Omental fat pad (tissue), 4 donors: ENCODE results near the gene FTCD. TPM values are rescaled to one million over a fixed set of nuclear protein-coding genes. Genes with fewer than 3 reads are reported as not detected.

Experiments
- ATAC-seq: fragments of 150-250 bp; one replicate; pipeline ENCODE4 v1.9.1; 2016; ENCODE audit warnings: mild to moderate bottlenecking, moderate library complexity; ENCODE audit not compliant: low FRiP score
- DNase-seq: peaks from one replicate; pipeline ENCODE4 v3.0.0-alpha.2; 2019; ENCODE audit warnings: low spot score
- total RNA-seq, 4 donors: library from RNA; depleted of rRNA; stranded (reverse); fragments of >200 nt; gene quantifications; one replicate each; pipeline ENCODE4 v1.1.0, GENCODE V29; 2016
- TF ChIP-seq, protein P1 (sequence below), 3 donors: fragments of 450-650 bp; IDR thresholded peaks; one replicate each; pipeline ENCODE4 v1.5.1; 2016 to 2017; ENCODE audit warnings: antibody characterized with exemption in 3 of 3, mild to moderate bottlenecking in 3 of 3, moderate library complexity in 2 of 3

Gene FTCD
- total RNA-seq, 4 donors from 2014 or later, result not detected

DNA sequence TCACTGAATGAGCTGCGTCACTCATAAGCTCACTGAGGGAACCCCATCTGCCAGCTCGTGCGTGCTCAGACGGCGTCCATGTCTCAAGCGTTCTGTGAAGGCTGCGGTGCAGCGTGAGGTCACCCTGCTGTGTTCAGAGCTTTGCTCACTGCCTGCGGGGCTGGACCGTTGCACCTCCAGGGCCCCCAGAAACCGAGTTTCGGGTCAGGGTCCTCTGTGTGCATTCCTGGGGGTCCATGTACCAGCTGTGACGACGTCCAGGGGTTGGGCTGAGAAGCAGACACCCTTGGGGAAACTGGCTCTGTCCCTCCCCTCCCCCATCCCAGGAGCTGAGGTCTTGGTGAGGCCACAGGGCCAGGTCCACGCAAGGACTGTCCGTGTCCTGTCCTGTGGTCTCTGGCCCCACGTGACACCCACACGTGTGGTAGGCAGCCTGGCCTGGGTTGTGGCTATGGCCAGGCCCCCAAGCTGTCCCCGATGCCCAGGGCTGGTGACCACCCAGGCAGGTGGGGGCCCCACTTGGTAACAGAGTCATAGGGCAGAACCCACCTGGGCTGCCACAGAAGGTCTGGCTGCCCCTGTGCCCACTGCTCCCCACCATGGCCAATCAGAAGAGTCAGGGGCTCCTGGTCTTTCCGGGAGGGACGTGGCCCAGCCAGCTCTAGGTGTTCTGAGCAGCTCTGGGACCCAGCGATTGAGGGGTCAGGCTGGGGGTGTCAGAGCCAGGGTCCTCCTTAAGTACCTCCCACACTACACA is 24.4 kb downstream of the FTCD start:
- ATAC-seq (peak; percentile 6), DNase-seq (no peak)
- TF ChIP-seq, protein P1, sequence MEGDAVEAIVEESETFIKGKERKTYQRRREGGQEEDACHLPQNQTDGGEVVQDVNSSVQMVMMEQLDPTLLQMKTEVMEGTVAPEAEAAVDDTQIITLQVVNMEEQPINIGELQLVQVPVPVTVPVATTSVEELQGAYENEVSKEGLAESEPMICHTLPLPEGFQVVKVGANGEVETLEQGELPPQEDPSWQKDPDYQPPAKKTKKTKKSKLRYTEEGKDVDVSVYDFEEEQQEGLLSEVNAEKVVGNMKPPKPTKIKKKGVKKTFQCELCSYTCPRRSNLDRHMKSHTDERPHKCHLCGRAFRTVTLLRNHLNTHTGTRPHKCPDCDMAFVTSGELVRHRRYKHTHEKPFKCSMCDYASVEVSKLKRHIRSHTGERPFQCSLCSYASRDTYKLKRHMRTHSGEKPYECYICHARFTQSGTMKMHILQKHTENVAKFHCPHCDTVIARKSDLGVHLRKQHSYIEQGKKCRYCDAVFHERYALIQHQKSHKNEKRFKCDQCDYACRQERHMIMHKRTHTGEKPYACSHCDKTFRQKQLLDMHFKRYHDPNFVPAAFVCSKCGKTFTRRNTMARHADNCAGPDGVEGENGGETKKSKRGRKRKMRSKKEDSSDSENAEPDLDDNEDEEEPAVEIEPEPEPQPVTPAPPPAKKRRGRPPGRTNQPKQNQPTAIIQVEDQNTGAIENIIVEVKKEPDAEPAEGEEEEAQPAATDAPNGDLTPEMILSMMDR (IDR thresholded peaks at IDR 0.05), result no peak

DNA sequence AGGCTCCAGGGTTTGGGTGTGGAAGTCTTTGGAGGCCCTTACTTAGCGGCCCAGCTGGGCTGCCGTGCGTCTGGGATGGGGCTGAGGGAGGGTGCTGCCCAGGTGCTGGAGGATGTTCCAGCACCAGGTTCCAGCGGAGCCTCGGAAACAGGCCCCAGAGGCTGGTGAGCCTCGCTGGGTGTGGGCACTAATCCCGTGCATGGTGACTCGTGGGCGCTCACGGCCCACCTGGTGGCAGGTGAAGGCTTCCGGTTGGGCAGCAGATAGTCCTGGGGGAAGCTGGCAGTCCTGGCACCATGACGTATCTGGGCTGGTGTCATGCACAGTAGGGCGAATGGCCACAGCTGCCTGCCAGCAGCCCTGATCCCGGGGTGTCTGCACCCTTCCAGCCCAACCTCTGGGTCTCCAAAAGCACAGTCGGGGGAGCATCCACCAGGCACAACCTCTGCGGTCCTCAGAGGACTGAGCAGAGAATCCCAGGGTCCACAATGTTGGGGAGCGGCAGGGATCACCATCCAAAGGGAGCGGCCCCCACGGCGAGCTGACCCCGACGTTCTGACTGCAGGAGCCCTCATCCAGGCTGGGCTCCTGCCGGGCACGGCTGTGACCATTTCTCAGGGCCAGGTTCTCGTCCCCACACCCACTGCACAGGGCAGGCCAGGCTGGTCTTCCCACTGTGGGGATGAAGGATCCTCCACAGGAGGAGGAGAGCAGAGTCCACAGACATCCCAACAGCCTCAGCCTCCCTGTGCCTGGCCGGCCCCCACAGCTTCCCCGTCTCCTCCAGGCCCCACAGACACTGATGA is 25.3 kb downstream of the FTCD start:
- TF ChIP-seq, protein P1 (IDR thresholded peaks at IDR 0.05), result no peak
- ATAC-seq, result no peak

DNA sequence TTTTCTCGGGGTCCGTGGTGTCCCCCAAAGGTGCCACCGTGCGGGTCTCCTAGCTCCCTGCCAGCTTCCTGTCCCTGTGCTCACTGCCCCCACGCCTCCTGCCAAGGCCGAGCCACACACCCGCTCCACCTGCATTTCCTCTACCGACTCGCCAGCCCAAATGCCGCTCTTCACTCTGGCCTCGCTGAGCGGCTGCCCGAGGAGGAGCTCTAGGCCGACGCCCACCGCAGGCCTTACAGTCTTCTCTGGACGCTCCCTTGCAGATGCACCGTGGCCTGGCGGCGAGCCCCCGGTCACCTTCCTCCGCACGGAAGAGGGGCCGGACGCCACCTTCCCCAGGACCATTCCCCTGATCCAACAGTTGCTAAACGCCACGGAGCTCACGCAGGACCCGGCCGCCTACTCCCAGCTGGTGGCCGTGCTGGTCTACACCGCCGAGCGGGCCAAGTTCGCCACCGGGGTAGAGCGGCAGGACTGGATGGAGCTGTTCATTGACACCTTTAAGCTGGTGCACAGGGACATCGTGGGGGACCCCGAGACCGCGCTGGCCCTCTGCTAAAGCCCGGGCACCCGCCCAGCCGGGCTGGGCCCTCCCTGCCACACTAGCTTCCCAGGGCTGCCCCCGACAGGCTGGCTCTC is 26.3 kb downstream of the FTCD start:
- DNase-seq (no peak), ATAC-seq (no peak)
- TF ChIP-seq, protein P1 (IDR thresholded peaks at IDR 0.05), result no peak

More for the DNA sequence above, 25.3 kb downstream of the FTCD start:
- no peak for DNase-seq

DNA sequence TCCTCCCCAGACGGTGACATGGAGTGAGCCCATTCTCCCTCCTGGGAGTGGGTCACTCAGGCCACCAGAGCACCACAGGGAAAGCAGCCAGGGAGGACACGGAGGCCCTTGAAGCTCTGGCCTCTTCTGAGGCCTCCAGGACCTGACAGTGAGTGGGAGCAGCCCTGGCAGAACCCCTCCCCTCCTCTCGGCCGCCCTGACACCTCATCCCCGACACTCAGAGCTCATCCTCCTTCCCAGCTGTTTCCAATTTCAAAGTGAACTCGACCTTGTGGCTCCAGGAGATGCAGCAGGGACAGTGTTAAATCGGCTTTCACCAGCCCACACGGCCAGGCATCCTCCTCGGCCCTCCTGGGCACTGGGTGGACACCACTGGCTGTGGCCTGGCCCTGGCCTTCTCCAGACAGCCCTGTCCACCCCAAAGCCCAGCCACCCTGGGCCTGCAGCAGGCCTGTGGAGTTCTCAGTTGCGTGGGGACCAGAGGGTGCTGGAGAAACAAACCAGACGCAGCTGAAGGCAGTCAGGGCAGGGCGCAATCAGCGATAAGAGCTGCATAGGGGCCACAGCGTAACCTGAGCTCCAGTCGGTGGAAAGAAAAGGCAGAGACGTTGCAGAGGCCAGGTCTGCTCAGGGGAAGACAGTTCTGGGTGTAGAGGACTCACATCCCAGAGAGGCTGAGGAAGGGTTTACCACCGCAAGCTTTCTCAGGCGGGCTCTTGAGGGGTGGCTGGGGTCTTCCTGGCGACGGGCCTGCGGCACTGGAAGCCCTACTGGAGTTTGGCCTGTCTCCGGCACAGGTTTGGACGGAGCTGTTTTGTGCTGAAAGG is 27.1 kb downstream of the FTCD start:
- TF ChIP-seq, protein P1 (IDR thresholded peaks at IDR 0.05), result no peak
- DNase-seq (no peak), ATAC-seq (no peak)

DNA sequence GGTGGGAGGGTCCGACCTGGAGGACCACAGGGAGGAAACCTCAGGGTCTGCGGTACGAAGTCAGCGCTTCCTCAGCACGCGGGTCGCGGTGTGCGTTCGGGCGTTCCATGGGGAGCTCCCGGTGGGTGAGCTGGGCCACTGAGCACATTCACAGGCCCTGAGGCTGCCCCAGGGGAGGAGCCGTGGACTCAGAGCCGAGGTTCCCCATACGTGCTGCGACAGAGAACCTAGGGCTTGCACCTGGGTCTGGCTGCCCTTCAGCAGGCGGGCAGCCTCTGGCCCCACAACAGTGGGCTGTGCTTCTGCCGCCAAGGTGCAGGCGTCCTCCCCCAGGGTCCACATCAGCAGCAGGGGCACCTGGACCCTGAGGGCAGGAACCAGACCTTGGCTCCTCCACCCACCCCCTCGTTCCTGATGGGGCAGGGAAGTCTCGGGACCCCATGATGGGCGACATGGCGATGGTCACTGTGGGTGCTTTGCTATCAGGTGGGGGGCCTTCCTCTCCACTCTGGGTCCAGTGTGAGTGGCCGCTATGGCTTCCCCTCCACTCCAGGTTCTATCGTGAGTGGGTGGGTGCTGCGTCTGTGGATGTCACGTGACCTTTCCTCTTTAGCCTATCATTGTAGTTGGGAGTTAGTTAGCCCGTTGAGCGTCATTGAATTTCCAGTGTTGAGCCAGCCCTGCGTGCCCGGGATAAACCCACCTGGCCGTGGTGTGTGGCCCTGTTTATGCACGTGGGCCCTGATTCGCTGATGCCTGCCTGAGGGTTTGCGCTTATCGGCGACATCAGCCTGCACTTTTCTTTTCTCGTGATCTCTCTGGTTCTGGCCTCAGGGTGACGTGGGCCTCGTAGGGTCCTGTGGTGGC is 27.9 kb downstream of the FTCD start:
- TF ChIP-seq, protein P1 (IDR thresholded peaks at IDR 0.05), result no peak
- ATAC-seq, result no peak
- DNase-seq, result no peak
